K562 (cell line): ENCODE data around the gene GPR139. TPM values are rescaled to one million over a fixed set of nuclear protein-coding genes. Genes with fewer than 3 reads are reported as not detected.

Experiments used
- ATAC-seq: fragments of 200-7000 bp; cut with Tn5 transposase; 3 replicates; pipeline ENCODE4 v1.9.1; 2020; ENCODE audit warnings: moderate library complexity
- BruUV-seq: library from RNA; stranded (reverse); fragments of 400-500 nt; replicated peaks from 2 replicates; lab custom pipeline; 2021; lab: Mats Ljungman, UMichigan
- CTCF ChIA-PET: fragments of 300-600 bp; formaldehyde crosslinking; extraction: SDS; loops from one replicate; lab custom pipeline; 2021; ENCODE audit warnings: low intra/inter-chr PET ratio; lab: Yijun Ruan, JAX
- POLR2A ChIA-PET: fragments of 300-600, 350-650 bp; sonication (Branson Sonifier 250); formaldehyde crosslinking; extraction: SDS; loops from one replicate; lab custom pipeline; 2021; ENCODE audit warnings: antibody characterized with exemption, inconsistent platforms; lab: Yijun Ruan, JAX
- DNase-seq, 4 experiments: peaks; one replicate each; pipeline versions ENCODE4 v3.0.0 to v3.0.0-alpha.2; 2011 to 2018; ENCODE audit warnings: low spot score in 3 of 4, mixed read lengths in 3 of 4; ENCODE audit errors: extremely low read depth in 1 of 4
- FAIRE-seq: peaks from 2 replicates; lab custom pipeline; 2011; peaks lifted over from hg19 to GRCh38; lab: Jason Lieb, UNC
- H2AFZ ChIP-seq: 2 replicates; pipeline ENCODE4 v1.6.0; 2011; ENCODE audit warnings: low read depth, low read length, control low read depth, inconsistent platforms
- H3K27ac ChIP-seq: fragments of 200-600 bp; 3 replicates; pipeline ENCODE4 v1.8.0; 2011; ENCODE audit warnings: low read depth, mild to moderate bottlenecking, control low read depth, inconsistent platforms, low read length, moderate library complexity, mixed read lengths; ENCODE audit errors: extremely low read depth
- H3K27me3 ChIP-seq, 2 experiments: fragments of 300-600 bp in 1 of 2; 2 replicates in 1 of 2; 3 replicates in 1 of 2; pipeline versions ENCODE4 v1.6.0 to v1.8.0; 2011; ENCODE audit warnings: inconsistent platforms in 2 of 2, low read length in 2 of 2, mild to moderate bottlenecking in 1 of 2, mixed read lengths in 1 of 2, moderate library complexity in 1 of 2; ENCODE audit not compliant: control insufficient read depth in 2 of 2, insufficient read depth in 2 of 2
- H3K36me3 ChIP-seq: fragments of 300-600 bp; 3 replicates; pipeline ENCODE4 v1.8.0; 2011; ENCODE audit warnings: mild to moderate bottlenecking, low read length, inconsistent platforms; ENCODE audit not compliant: control insufficient read depth, insufficient read depth
- H3K4me1 ChIP-seq, 2 experiments: fragments of 200-600 bp in 1 of 2; replicated peaks in 1 of 2; 2 replicates in 1 of 2; 3 replicates in 1 of 2; pipeline versions ENCODE4 v1.5.1 to v1.8.0; 2011; ENCODE audit warnings: inconsistent platforms in 2 of 2, low read length in 2 of 2, mild to moderate bottlenecking in 1 of 2, mixed read lengths in 1 of 2, moderate library complexity in 1 of 2; ENCODE audit not compliant: control insufficient read depth in 2 of 2, insufficient read depth in 2 of 2
- H3K4me2 ChIP-seq: 2 replicates; pipeline ENCODE4 v1.6.1; 2011; ENCODE audit warnings: low read length, control low read depth, inconsistent platforms, mixed read lengths; ENCODE audit not compliant: insufficient read depth
- H3K4me3 ChIP-seq: fragments of 200-600 bp; sonication (generic), shearing (Covaris generic); 2 replicates; pipeline ENCODE4 v1.5.1; 2016; ENCODE audit warnings: control low read depth, inconsistent platforms
- H3K79me2 ChIP-seq: fragments of 200-600 bp; 3 replicates; pipeline ENCODE4 v1.8.0; 2011; ENCODE audit warnings: low read length, inconsistent platforms; ENCODE audit not compliant: control insufficient read depth, insufficient read depth
- H3K9ac ChIP-seq, 2 experiments: 2 replicates each; pipeline versions ENCODE4 v1.6.0 to v1.6.1; 2011; ENCODE audit warnings: low read depth in 2 of 2, low read length in 2 of 2, control low read depth in 1 of 2, inconsistent platforms in 1 of 2, mild to moderate bottlenecking in 1 of 2, mixed read lengths in 1 of 2; ENCODE audit not compliant: insufficient read depth in 1 of 2
- H3K9me1 ChIP-seq: one replicate; pipeline ENCODE4 v1.6.0; 2011; ENCODE audit warnings: inconsistent platforms, mild to moderate bottlenecking, low read length, moderate library complexity; ENCODE audit not compliant: control insufficient read depth, insufficient read depth
- H3K9me3 ChIP-seq: replicated peaks from 2 replicates; pipeline ENCODE4 v1.5.1; 2011; ENCODE audit warnings: low read depth, low read length, inconsistent platforms; ENCODE audit not compliant: control insufficient read depth, insufficient read depth
- H4K20me1 ChIP-seq: replicated peaks from 2 replicates; pipeline ENCODE4 v1.6.1; 2011; ENCODE audit warnings: low read length, inconsistent platforms, mixed read lengths; ENCODE audit not compliant: control insufficient read depth, insufficient read depth
- KLF16 ChIP-seq: IDR thresholded peaks from 2 replicates; pipeline ENCODE4 v1.6.1; 2016; ENCODE audit warnings: antibody characterized with exemption
- NR1H2 ChIP-seq: sonication (generic); formaldehyde crosslinking; IDR thresholded peaks from 2 replicates; pipeline ENCODE4 v1.4.0; 2020; ENCODE audit warnings: mild to moderate bottlenecking, missing genetic modification reagents
- RFX1 ChIP-seq: fragments of 450-650 bp; IDR thresholded peaks from 2 replicates; pipeline ENCODE4 v1.6.1; 2016; ENCODE audit warnings: mild to moderate bottlenecking, moderate library complexity
- THRA ChIP-seq: fragments of 450-650 bp; IDR thresholded peaks from 2 replicates; pipeline ENCODE4 v1.6.1; 2017; ENCODE audit warnings: mild to moderate bottlenecking, moderate library complexity
- TOE1 ChIP-seq, 2 experiments: fragments of 450-650 bp in 1 of 2; sonication (generic) in 1 of 2; formaldehyde crosslinking in 1 of 2; IDR thresholded peaks; 2 replicates each; pipeline versions ENCODE4 v1.7.1 to v1.8.0; 2016 to 2022; ENCODE audit warnings: borderline replicate concordance in 2 of 2, mild to moderate bottlenecking in 2 of 2, antibody characterized with exemption in 1 of 2, inconsistent platforms in 1 of 2, low read depth in 1 of 2, missing genetic modification reagents in 1 of 2, moderate library complexity in 1 of 2
- WGBS: fragments of 100-300 bp; shearing (Covaris generic); methylation state at CpG from one replicate; pipeline ENCODE4 v1.1.6; 2016; ENCODE audit warnings: low coverage, mixed read lengths; ENCODE audit not compliant: insufficient coverage; ENCODE audit errors: missing lambda C conversion rate; 5-methylcytosine and 5-hydroxymethylcytosine counted together
- in situ Hi-C: fragments of 300-500 bp; cut with MboI; formaldehyde crosslinking; loops from 4 replicates; pipeline ENCODE4 v1.15.0; 2018; ENCODE audit warnings: inconsistent platforms, mixed read lengths
- intact Hi-C: fragments of 100-400 bp; cut with micrococcal nuclease; formaldehyde crosslinking; loops from 2 replicates; pipeline ENCODE4 v1.14.2; 2022
- polyA plus RNA-seq, 8 experiments: library from polyadenylated mRNA; depleted of rRNA in 4 of 8; stranded (reverse) in 5 of 8; unstranded in 3 of 8; fragments of >200 nt; fragmentation: Nextera tagmentation in 2 of 8; fragmentation: Illumina TruSeq in 1 of 8; extraction: Ambion mirVana in 2 of 8; extraction: Trizol in 1 of 8; gene quantifications; 2 replicates each; pipeline versions ENCODE4 v1.2.1 to v1.2.3, GENCODE V29; 2011 to 2014; ENCODE audit warnings: inconsistent platforms in 1 of 8, missing spikeins in 1 of 8
- total RNA-seq, 7 experiments: library from RNA; depleted of rRNA in 6 of 7; stranded (reverse); fragments of >200 nt in 6 of 7; fragmentation: Illumina TruSeq in 2 of 7; extraction: Trizol in 2 of 7; gene quantifications; 2 replicates each; pipeline versions ENCODE4 v1.2.1 to v1.2.3, GENCODE V29; 2011 to 2021; ENCODE audit warnings: low replicate concordance in 1 of 7

Gene GPR139
- total and polyA plus RNA-seq, 9 of the 15 experiments (the other 6 are each of a cell fraction or from before 2014, with no cell fraction given): not detected

GRCh38 chr16:20099375-20099774 is 25.7 kb upstream of the GPR139 start (continued):
- no peak for TF ChIP-seq RFX1
- no peak for TF ChIP-seq THRA

- ATAC-seq (no peak), DNase-seq (no peak), FAIRE-seq (no peak)
- in situ Hi-C loops: no loop called here
- Histone ChIP-seq H3K4me3 (no peak overlapping the region), H3K9me1 (no peaks in the 10 kb centered on the region), H4K20me1 (no peaks in the 10 kb centered on the region), H3K4me2 (no peak overlapping the region), H3K9ac (no peak overlapping the region), H3K9me3 (no peaks in the 10 kb centered on the region), H2AFZ (no peak overlapping the region), H3K27ac (no peak overlapping the region), H3K4me1 (no peaks in the 10 kb centered on the region), H3K79me2 (no peaks in the 10 kb centered on the region)
- no TSS peak for BruUV-seq
- WGBS: 0% methylated on average over 3 of the region's 3 CpGs
- CTCF ChIA-PET: no interaction called here
- POLR2A ChIA-PET: interaction anchor here (0.7 kb wide), 1 partner anchor 455 kb away, joined by 5 read pairs; no protein-coding TSS in a partner anchor
- TF ChIP-seq TOE1 (IDR thresholded peaks at IDR 0.05; ENCODE audit: borderline replicate concordance) (no peak), TOE1 (CRISPR knock-in tag; IDR thresholded peaks at IDR 0.05; ENCODE audit: borderline replicate concordance, low read depth) (no peak), NR1H2 (CRISPR knock-in tag) (no peak), KLF16 (no peak)
- TF ChIP-seq, all 486 proteins: peak for 0
- intact Hi-C loops: no loop called here
- H3K27me3 ChIP-seq: no peaks in the 10 kb centered on the region
- H3K36me3 ChIP-seq: no peaks in the 10 kb centered on the region
These were observed 20.5 kb upstream of the GPR139 start for GRCh38 chr16:20094157-20094556.
